SK-N-SH (cell line): ENCODE data around the gene NUDCD3. TPM values are rescaled to one million over a fixed set of nuclear protein-coding genes. Genes with fewer than 3 reads are reported as not detected.

Source experiments
- CTCF ChIA-PET: fragments of 300-600, 350-600 bp; formaldehyde crosslinking; extraction: SDS; loops from one replicate; lab custom pipeline; 2021; lab: Yijun Ruan, JAX
- POLR2A ChIA-PET: fragments of 350-600 bp; sonication (Branson Sonifier 250); formaldehyde crosslinking; extraction: SDS; loops from one replicate; lab custom pipeline; 2020; ENCODE audit warnings: antibody characterized with exemption, inconsistent platforms; lab: Yijun Ruan, JAX
- DNase-seq: peaks from one replicate; pipeline ENCODE4 v3.0.0; 2012
- H2AFZ ChIP-seq: fragments of 200-600 bp; sonication (generic); 2 replicates; pipeline ENCODE4 v1.8.1; 2016; ENCODE audit warnings: antibody characterized with exemption, mild to moderate bottlenecking, low read depth
- H3F3A ChIP-seq: fragments of 200-600 bp; sonication (generic); replicated peaks from 2 replicates; pipeline ENCODE3; 2016; ENCODE audit warnings: antibody characterized with exemption, mild to moderate bottlenecking; ENCODE audit not compliant: insufficient read depth
- H3K27ac ChIP-seq, 2 experiments: fragments of 200-500 bp in 1 of 2; fragments of 200-600 bp in 1 of 2; sonication (Bioruptor generic) in 1 of 2; sonication (generic), shearing (Covaris generic) in 1 of 2; 2 replicates each; pipeline versions ENCODE4 v1.5.1 to v1.6.1; 2014 to 2016; ENCODE audit warnings: low read depth in 2 of 2, inconsistent platforms in 1 of 2, low read length in 1 of 2, mild to moderate bottlenecking in 1 of 2, mixed read lengths in 1 of 2
- H3K27me3 ChIP-seq: fragments of 200-600 bp; sonication (generic), shearing (Covaris generic); 2 replicates; pipeline ENCODE4 v1.6.1; 2016; ENCODE audit warnings: mixed run types; ENCODE audit not compliant: insufficient read depth
- H3K36me3 ChIP-seq, 2 experiments: fragments of 200-500 bp in 1 of 2; fragments of 200-600 bp in 1 of 2; sonication (Bioruptor generic) in 1 of 2; sonication (generic) in 1 of 2; replicated peaks in 1 of 2; 2 replicates each; pipeline versions ENCODE3 to v1.5.1; 2014 to 2016; ENCODE audit warnings: low read length in 1 of 2, mild to moderate bottlenecking in 1 of 2; ENCODE audit not compliant: insufficient read depth in 2 of 2, control insufficient read depth in 1 of 2
- H3K4me1 ChIP-seq, 2 experiments: fragments of 200-500 bp in 1 of 2; fragments of 200-600 bp in 1 of 2; sonication (Bioruptor generic) in 1 of 2; sonication (generic), shearing (Covaris generic) in 1 of 2; 2 replicates each; pipeline versions ENCODE4 v1.5.1 to v1.6.1; 2014 to 2016; ENCODE audit warnings: low read depth in 1 of 2, low read length in 1 of 2, mixed run types in 1 of 2; ENCODE audit not compliant: insufficient read depth in 2 of 2, control insufficient read depth in 1 of 2
- H3K4me2 ChIP-seq: fragments of 200-600 bp; sonication (generic), shearing (Covaris generic); 2 replicates; pipeline ENCODE4 v1.6.1; 2017; ENCODE audit warnings: mixed run types
- H3K4me3 ChIP-seq, 2 experiments: fragments of 200-500 bp in 1 of 2; fragments of 200-600 bp in 1 of 2; sonication (Bioruptor generic) in 1 of 2; sonication (generic), shearing (Covaris generic) in 1 of 2; 2 replicates each; pipeline versions ENCODE4 v1.5.1 to v1.8.1; 2014 to 2016; ENCODE audit warnings: low read depth in 2 of 2, inconsistent platforms in 1 of 2, low read length in 1 of 2, mild to moderate bottlenecking in 1 of 2, mixed read lengths in 1 of 2, moderate library complexity in 1 of 2
- H3K79me2 ChIP-seq: fragments of 200-600 bp; sonication (generic); 2 replicates; pipeline ENCODE4 v1.8.1; 2017; ENCODE audit warnings: mild to moderate bottlenecking; ENCODE audit not compliant: insufficient read depth
- H3K9ac ChIP-seq: fragments of 200-600 bp; sonication (generic); 2 replicates; pipeline ENCODE4 v1.6.1; 2017; ENCODE audit warnings: mixed run types
- H3K9me2 ChIP-seq: fragments of 200-600 bp; sonication (generic); 2 replicates; pipeline ENCODE4 v1.6.1; 2017; ENCODE audit warnings: mixed run types
- H3K9me3 ChIP-seq: fragments of 200-600 bp; sonication (generic); 2 replicates; pipeline ENCODE4 v1.6.1; 2017; ENCODE audit warnings: mixed run types, mild to moderate bottlenecking, moderate library complexity
- H4K20me1 ChIP-seq: fragments of 200-600 bp; sonication (generic); 2 replicates; pipeline ENCODE4 v1.6.1; 2017; ENCODE audit warnings: mild to moderate bottlenecking, mixed run types; ENCODE audit not compliant: insufficient read depth
- CTCF ChIP-seq: fragments of 200-600 bp; sonication (generic); IDR thresholded peaks from 2 replicates; pipeline ENCODE4 v1.6.1; 2017; ENCODE audit warnings: antibody characterized with exemption, mild to moderate bottlenecking, moderate library complexity
- EP300 ChIP-seq, 2 experiments: IDR thresholded peaks; 2 replicates each; pipeline versions ENCODE4 v1.4.0 to v1.6.1; 2012; ENCODE audit warnings: borderline replicate concordance in 1 of 2, low read depth in 1 of 2, low read length in 1 of 2
- EZH2phosphoT487 ChIP-seq: fragments of 200-600 bp; sonication (generic); IDR thresholded peaks from 2 replicates; pipeline ENCODE4 v1.6.1; 2017; ENCODE audit warnings: low read depth, mixed run types, mild to moderate bottlenecking, antibody characterized with exemption, moderate library complexity, borderline replicate concordance
- FOXJ3 ChIP-seq: sonication (generic); formaldehyde crosslinking; IDR thresholded peaks from 2 replicates; pipeline ENCODE4 v1.5.1; 2020; ENCODE audit warnings: mild to moderate bottlenecking, missing genetic modification reagents
- GABPA ChIP-seq: IDR thresholded peaks from 2 replicates; pipeline ENCODE4 v1.4.0; 2012; ENCODE audit warnings: low read depth, mild to moderate bottlenecking
- IRF3 ChIP-seq: fragments of 150-350 bp; IDR thresholded peaks from 2 replicates; pipeline ENCODE4 v1.6.1; 2016; ENCODE audit warnings: mild to moderate bottlenecking, low read depth, low read length
- JUND ChIP-seq: IDR thresholded peaks from 2 replicates; pipeline ENCODE4 v1.4.0; 2012
- NRF1 ChIP-seq: IDR thresholded peaks from 2 replicates; pipeline ENCODE4 v1.6.1; 2012; ENCODE audit warnings: low read depth, mild to moderate bottlenecking, low read length
- POLR2AphosphoS5 ChIP-seq: IDR thresholded peaks from 2 replicates; pipeline ENCODE4 v1.6.1; 2012; ENCODE audit warnings: low read depth, low read length
- RCOR1 ChIP-seq: fragments of 150-350 bp; IDR thresholded peaks from 2 replicates; pipeline ENCODE4 v1.6.1; 2017; ENCODE audit warnings: antibody characterized with exemption, low read length
- RFX5 ChIP-seq: IDR thresholded peaks from 2 replicates; pipeline ENCODE4 v1.6.1; 2012; ENCODE audit warnings: mild to moderate bottlenecking, improper control_type of control experiment, low read length
- RXRA ChIP-seq: IDR thresholded peaks from 2 replicates; pipeline ENCODE4 v1.4.0; 2012; ENCODE audit warnings: low read depth, mild to moderate bottlenecking, borderline replicate concordance
- SMC3 ChIP-seq: IDR thresholded peaks from 2 replicates; pipeline ENCODE4 v1.6.1; 2012; ENCODE audit warnings: low read depth, low read length, improper control_type of control experiment
- TEAD4 ChIP-seq: IDR thresholded peaks from 2 replicates; pipeline ENCODE4 v1.4.0; 2012; ENCODE audit warnings: mild to moderate bottlenecking, borderline replicate concordance; ENCODE audit not compliant: insufficient read depth
- YY1 ChIP-seq: IDR thresholded peaks from 2 replicates; pipeline ENCODE4 v1.4.0; 2012; ENCODE audit warnings: low read depth, mild to moderate bottlenecking
- WGBS: methylation state at CpG from one replicate; pipeline ENCODE4 v1.1.6; 2017; ENCODE audit warnings: low lambda C conversion rate; 5-methylcytosine and 5-hydroxymethylcytosine counted together
- polyA plus RNA-seq, 3 experiments: library from polyadenylated mRNA; depleted of rRNA; stranded (reverse); fragments of >200 nt; gene quantifications; 2 replicates each; pipeline ENCODE4 v1.2.3, GENCODE V29; 2012
- TF ChIP-seq, protein P1 (sequence below): IDR thresholded peaks from 2 replicates; pipeline ENCODE4 v1.6.1; 2012; ENCODE audit warnings: mild to moderate bottlenecking, low read depth, low read length, moderate library complexity
- TF ChIP-seq, protein P2 (sequence below): IDR thresholded peaks from 2 replicates; pipeline ENCODE4 v1.4.0; 2012; ENCODE audit warnings: low read depth, borderline replicate concordance
- TF ChIP-seq, protein P3 (sequence below): IDR thresholded peaks from 2 replicates; pipeline ENCODE4 v1.4.0; 2012; ENCODE audit warnings: low read depth, borderline replicate concordance

Gene NUDCD3
- polyA plus RNA-seq, 1 of the 3 experiments (the other 2 are of a cell fraction), result 66.0 TPM

- POLR2A ChIA-PET, result no interaction called here
- no peak overlapping the region for H2AFZ ChIP-seq
Observed at GRCh38 chr7:44373418-44373740, 117.1 kb downstream of the NUDCD3 start.

More at GRCh38 chr7:44373418-44373740, 117.1 kb downstream of the NUDCD3 start:
- H3K9me3 ChIP-seq, result no peaks in the 10 kb centered on the region
- no peak overlapping the region for H3K4me2 ChIP-seq
- H4K20me1 ChIP-seq, result no peaks in the 10 kb centered on the region
- H3K27me3 ChIP-seq, result no peaks in the 10 kb centered on the region
- TF ChIP-seq TEAD4 (no peak), RFX5 (no peak), CTCF (no peak), GABPA (no peak), NRF1 (no peak), IRF3 (no peak), SMC3 (no peak), RCOR1 (no peak), JUND (no peak), FOXJ3 (CRISPR knock-in tag) (no peak), EP300 (IDR thresholded peaks at IDR 0.05; ENCODE audit: borderline replicate concordance in 1 of 2, low read depth in 1 of 2, low read length in 1 of 2) (no peak), YY1 (no peak), EZH2phosphoT487 (no peak), POLR2AphosphoS5 (no peak), RXRA (no peak)
- TF ChIP-seq, protein P1, sequence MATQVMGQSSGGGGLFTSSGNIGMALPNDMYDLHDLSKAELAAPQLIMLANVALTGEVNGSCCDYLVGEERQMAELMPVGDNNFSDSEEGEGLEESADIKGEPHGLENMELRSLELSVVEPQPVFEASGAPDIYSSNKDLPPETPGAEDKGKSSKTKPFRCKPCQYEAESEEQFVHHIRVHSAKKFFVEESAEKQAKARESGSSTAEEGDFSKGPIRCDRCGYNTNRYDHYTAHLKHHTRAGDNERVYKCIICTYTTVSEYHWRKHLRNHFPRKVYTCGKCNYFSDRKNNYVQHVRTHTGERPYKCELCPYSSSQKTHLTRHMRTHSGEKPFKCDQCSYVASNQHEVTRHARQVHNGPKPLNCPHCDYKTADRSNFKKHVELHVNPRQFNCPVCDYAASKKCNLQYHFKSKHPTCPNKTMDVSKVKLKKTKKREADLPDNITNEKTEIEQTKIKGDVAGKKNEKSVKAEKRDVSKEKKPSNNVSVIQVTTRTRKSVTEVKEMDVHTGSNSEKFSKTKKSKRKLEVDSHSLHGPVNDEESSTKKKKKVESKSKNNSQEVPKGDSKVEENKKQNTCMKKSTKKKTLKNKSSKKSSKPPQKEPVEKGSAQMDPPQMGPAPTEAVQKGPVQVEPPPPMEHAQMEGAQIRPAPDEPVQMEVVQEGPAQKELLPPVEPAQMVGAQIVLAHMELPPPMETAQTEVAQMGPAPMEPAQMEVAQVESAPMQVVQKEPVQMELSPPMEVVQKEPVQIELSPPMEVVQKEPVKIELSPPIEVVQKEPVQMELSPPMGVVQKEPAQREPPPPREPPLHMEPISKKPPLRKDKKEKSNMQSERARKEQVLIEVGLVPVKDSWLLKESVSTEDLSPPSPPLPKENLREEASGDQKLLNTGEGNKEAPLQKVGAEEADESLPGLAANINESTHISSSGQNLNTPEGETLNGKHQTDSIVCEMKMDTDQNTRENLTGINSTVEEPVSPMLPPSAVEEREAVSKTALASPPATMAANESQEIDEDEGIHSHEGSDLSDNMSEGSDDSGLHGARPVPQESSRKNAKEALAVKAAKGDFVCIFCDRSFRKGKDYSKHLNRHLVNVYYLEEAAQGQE, result no peak
- TF ChIP-seq, protein P2, sequence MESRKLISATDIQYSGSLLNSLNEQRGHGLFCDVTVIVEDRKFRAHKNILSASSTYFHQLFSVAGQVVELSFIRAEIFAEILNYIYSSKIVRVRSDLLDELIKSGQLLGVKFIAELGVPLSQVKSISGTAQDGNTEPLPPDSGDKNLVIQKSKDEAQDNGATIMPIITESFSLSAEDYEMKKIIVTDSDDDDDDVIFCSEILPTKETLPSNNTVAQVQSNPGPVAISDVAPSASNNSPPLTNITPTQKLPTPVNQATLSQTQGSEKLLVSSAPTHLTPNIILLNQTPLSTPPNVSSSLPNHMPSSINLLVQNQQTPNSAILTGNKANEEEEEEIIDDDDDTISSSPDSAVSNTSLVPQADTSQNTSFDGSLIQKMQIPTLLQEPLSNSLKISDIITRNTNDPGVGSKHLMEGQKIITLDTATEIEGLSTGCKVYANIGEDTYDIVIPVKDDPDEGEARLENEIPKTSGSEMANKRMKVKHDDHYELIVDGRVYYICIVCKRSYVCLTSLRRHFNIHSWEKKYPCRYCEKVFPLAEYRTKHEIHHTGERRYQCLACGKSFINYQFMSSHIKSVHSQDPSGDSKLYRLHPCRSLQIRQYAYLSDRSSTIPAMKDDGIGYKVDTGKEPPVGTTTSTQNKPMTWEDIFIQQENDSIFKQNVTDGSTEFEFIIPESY, result no peak
- TF ChIP-seq, protein P3, sequence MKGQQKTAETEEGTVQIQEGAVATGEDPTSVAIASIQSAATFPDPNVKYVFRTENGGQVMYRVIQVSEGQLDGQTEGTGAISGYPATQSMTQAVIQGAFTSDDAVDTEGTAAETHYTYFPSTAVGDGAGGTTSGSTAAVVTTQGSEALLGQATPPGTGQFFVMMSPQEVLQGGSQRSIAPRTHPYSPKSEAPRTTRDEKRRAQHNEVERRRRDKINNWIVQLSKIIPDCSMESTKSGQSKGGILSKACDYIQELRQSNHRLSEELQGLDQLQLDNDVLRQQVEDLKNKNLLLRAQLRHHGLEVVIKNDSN, result no peak
- TF ChIP-seq, all 33 proteins: peak for 0
- H3K4me1 ChIP-seq, result peaks cover 0 to 5% of the 10 kb centered on the region in 2 experiments; a peak in 1 of 4 replicates
- CTCF ChIA-PET, result interaction anchor here (1.3 kb wide), 1 partner anchor 129 kb away, joined by 3 read pairs; no protein-coding TSS in a partner anchor
- WGBS, result 62% methylated on average over 2 of the region's 2 CpGs
- no peak overlapping the region for H3K4me3 ChIP-seq
- no peaks in the 10 kb centered on the region for H3K79me2 ChIP-seq
- no peak overlapping the region for H3K9ac ChIP-seq
- DNase-seq, result no peak
- H3K27ac ChIP-seq, result no peak overlapping the region
- H3K9me2 ChIP-seq, result no peaks in the 10 kb centered on the region
- peaks cover 12% of the 10 kb centered on the region for H3F3A ChIP-seq
- H3K36me3 ChIP-seq, result no peaks in the 10 kb centered on the region
